Thyroid gland (tissue), 4 donors: ENCODE results near the gene HEPN1. TPM values are rescaled to one million over a fixed set of nuclear protein-coding genes. Genes with fewer than 3 reads are reported as not detected.

Source experiments
- DNase-seq, 2 donors: peaks; one replicate each; pipeline ENCODE4 v3.0.0-alpha.2; 2019
- H3K27ac ChIP-seq, 3 donors: fragments of 200-600 bp; sonication (generic); 1 replicate in 2 of 3; 2 replicates in 1 of 3; pipeline ENCODE4 v1.5.1; 2016 to 2019; ENCODE audit warnings: mild to moderate bottlenecking in 1 of 3, moderate library complexity in 1 of 3
- H3K27me3 ChIP-seq: fragments of 200-600 bp; sonication (generic); one replicate; pipeline ENCODE4 v1.5.1; 2019
- H3K36me3 ChIP-seq, 2 donors: fragments of 200-600 bp; sonication (generic); one replicate each; pipeline ENCODE4 v1.5.1; 2016 to 2019
- H3K4me1 ChIP-seq, 2 donors: fragments of 200-600 bp; sonication (generic); one replicate each; pipeline ENCODE4 v1.5.1; 2017 to 2019
- H3K4me3 ChIP-seq, 3 donors: fragments of 200-600 bp; sonication (generic); replicated peaks in 1 of 3; 1 replicate in 2 of 3; 2 replicates in 1 of 3; pipeline ENCODE4 v1.5.1; 2016; ENCODE audit warnings: mild to moderate bottlenecking in 1 of 3
- H3K9me3 ChIP-seq: fragments of 200-600 bp; sonication (generic); one replicate; pipeline ENCODE4 v1.5.1; 2017
- CTCF ChIP-seq, 6 experiments: fragments of 200-600 bp in 3 of 6; fragments of 450-650 bp in 3 of 6; sonication (generic) in 3 of 6; IDR thresholded peaks; one replicate each; pipeline ENCODE4 v1.5.1; 2016 to 2019; ENCODE audit warnings: antibody characterized with exemption in 6 of 6, mild to moderate bottlenecking in 2 of 6, inconsistent platforms in 1 of 6, moderate library complexity in 1 of 6
- POLR2A ChIP-seq, 2 donors: fragments of 450-650 bp; IDR thresholded peaks; one replicate each; pipeline ENCODE4 v1.6.1; 2017; ENCODE audit warnings: antibody characterized with exemption in 2 of 2, mild to moderate bottlenecking in 2 of 2, moderate library complexity in 1 of 2
- WGBS, 2 donors: methylation state at CpG; one replicate each; pipeline ENCODE4 v1.1.5; 2017; 5-methylcytosine and 5-hydroxymethylcytosine counted together
- intact Hi-C: fragments of 100-400 bp; cut with DNase I; formaldehyde crosslinking; loops from one replicate; pipeline ENCODE4 v1.15.1; 2023
- total RNA-seq, 4 donors: library from RNA; depleted of rRNA; stranded (reverse); fragments of >200 nt; gene quantifications; one replicate each; pipeline ENCODE4 v1.2.3, GENCODE V29; 2016

Gene HEPN1
- total RNA-seq, 4 donors from 2014 or later: not detected

- intact Hi-C loops: no loop called here
- no peak for DNase-seq
- WGBS, 2 donors: 86 to 87% methylated on average over 3 of the region's 3 CpGs
- H3K36me3 ChIP-seq: no peaks in the 10 kb centered on the region
- H3K9me3 ChIP-seq: no peaks in the 10 kb centered on the region
- H3K4me3 ChIP-seq: no peak overlapping the region
- no peaks in the 10 kb centered on the region for H3K27me3 ChIP-seq
- H3K4me1 ChIP-seq: peaks cover 0 to 2% of the 10 kb centered on the region in 2 donors
- TF ChIP-seq POLR2A (IDR thresholded peaks at IDR 0.05): no peak
- TF ChIP-seq CTCF (IDR thresholded peaks at IDR 0.05): no peak
- H3K27ac ChIP-seq: no peak overlapping the region
Measured at GRCh38 chr11:124915541-124916369, 3.3 kb upstream of the HEPN1 start.

GRCh38 chr11:124916370-124916710 is 2.7 kb upstream of the HEPN1 start:
- no peaks in the 10 kb centered on the region for H3K36me3 ChIP-seq
- H3K9me3 ChIP-seq: no peaks in the 10 kb centered on the region
- intact Hi-C loops: no loop called here
- no peak for DNase-seq
- no peaks in the 10 kb centered on the region for H3K27me3 ChIP-seq
- H3K27ac ChIP-seq: no peak overlapping the region
- H3K4me3 ChIP-seq: no peak overlapping the region
- H3K4me1 ChIP-seq: peaks cover 0 to 5% of the 10 kb centered on the region in 2 donors
- no peak for TF ChIP-seq POLR2A (IDR thresholded peaks at IDR 0.05)
- no peak for TF ChIP-seq CTCF (IDR thresholded peaks at IDR 0.05)

- Histone ChIP-seq H3K36me3 (no peaks in the 10 kb centered on the region), H3K27ac (no peak overlapping the region), H3K9me3 (no peaks in the 10 kb centered on the region), H3K4me3 (no peak overlapping the region), H3K27me3 (no peaks in the 10 kb centered on the region), H3K4me1 (peaks cover 0 to 5% of the 10 kb centered on the region in 2 donors)
- intact Hi-C loops: no loop called here
- no peak for TF ChIP-seq CTCF (IDR thresholded peaks at IDR 0.05)
- no peak for TF ChIP-seq POLR2A (IDR thresholded peaks at IDR 0.05)
- WGBS, 2 donors: 80 to 81% methylated on average over 4 of the region's 6 CpGs
- DNase-seq: no peak
Measured at GRCh38 chr11:124917115-124917637, 1.9 kb upstream of the HEPN1 start.

- no peak for DNase-seq
- Histone ChIP-seq H3K27ac (no peak overlapping the region), H3K4me3 (no peak overlapping the region), H3K4me1 (peaks cover 0 to 5% of the 10 kb centered on the region in 2 donors), H3K27me3 (no peaks in the 10 kb centered on the region), H3K9me3 (no peaks in the 10 kb centered on the region), H3K36me3 (no peaks in the 10 kb centered on the region)
- intact Hi-C loops: no loop called here
- WGBS, 2 donors: 97 to 100% methylated on average over 2 of the region's 2 CpGs
- TF ChIP-seq POLR2A (IDR thresholded peaks at IDR 0.05) (no peak), CTCF (IDR thresholded peaks at IDR 0.05) (no peak)
Measured at GRCh38 chr11:124919898-124920297, 848 bp downstream of the HEPN1 start.

- TF ChIP-seq CTCF (IDR thresholded peaks at IDR 0.05): no peak
- TF ChIP-seq POLR2A (IDR thresholded peaks at IDR 0.05): no peak
- H3K4me1 ChIP-seq: peaks cover 0 to 5% of the 10 kb centered on the region in 2 donors
- no peaks in the 10 kb centered on the region for H3K27me3 ChIP-seq
- no peaks in the 10 kb centered on the region for H3K9me3 ChIP-seq
- 95 to 97% methylated on average over 5 of the region's 5 CpGs for WGBS, 2 donors
- H3K36me3 ChIP-seq: no peaks in the 10 kb centered on the region
- H3K27ac ChIP-seq: peak overlapping the region in 1 of 3 donors; percentile 55
- H3K4me3 ChIP-seq: no peak overlapping the region
- no peak for DNase-seq
- intact Hi-C loops: no loop called here
Measured at GRCh38 chr11:124920356-124920755, 1.3 kb downstream of the HEPN1 start.
